ENCODE data around the gene SPATA46.
A peak's percentile ranks its signal among the peaks of the same experiment; 100 is the strongest.
"Not testable (repeated sequence)": the region's sequence is repeated elsewhere in the genome, so short reads cannot be mapped to it uniquely, and the experiment has no call there.

SPATA46 gene

GRCh38 chr1:162357681-162358266, 18.9 kb downstream of the SPATA46 start:
- DNase-seq (ENCODE audit: low read depth): peak; percentile 50

- DNase-seq (ENCODE audit: low read depth): no peak
Measured at GRCh38 chr1:162353702-162354101, 23.0 kb downstream of the SPATA46 start.

- no peak for DNase-seq (ENCODE audit: low read depth)
Measured at GRCh38 chr1:162353078-162353477, 23.6 kb downstream of the SPATA46 start.

DNA sequence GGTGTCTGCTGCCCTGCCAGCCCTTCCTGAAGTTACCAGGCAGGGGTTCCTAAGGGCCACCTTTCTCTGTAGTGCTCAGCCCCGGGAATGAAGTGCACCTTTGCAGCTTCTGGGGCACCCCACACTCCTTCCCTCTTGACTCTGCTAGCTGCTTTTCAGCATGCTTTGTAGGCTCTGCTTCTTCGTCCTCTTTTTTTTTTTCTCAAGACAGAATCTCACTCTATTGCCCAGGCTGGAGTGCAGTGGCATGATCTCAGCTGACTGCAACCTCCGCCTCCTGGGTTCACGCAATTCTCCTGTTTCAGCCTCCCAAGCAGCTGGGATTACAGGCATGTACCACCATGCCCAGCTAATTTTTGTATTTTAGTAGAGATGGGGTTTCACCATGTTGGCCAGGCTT, 24.8 kb downstream of the SPATA46 start:
- not testable (repeated sequence) for DNase-seq (ENCODE audit: low read depth)

- DNase-seq (ENCODE audit: low read depth): no peak
Measured at GRCh38 chr1:162351246-162351842, 25.3 kb downstream of the SPATA46 start.

DNA sequence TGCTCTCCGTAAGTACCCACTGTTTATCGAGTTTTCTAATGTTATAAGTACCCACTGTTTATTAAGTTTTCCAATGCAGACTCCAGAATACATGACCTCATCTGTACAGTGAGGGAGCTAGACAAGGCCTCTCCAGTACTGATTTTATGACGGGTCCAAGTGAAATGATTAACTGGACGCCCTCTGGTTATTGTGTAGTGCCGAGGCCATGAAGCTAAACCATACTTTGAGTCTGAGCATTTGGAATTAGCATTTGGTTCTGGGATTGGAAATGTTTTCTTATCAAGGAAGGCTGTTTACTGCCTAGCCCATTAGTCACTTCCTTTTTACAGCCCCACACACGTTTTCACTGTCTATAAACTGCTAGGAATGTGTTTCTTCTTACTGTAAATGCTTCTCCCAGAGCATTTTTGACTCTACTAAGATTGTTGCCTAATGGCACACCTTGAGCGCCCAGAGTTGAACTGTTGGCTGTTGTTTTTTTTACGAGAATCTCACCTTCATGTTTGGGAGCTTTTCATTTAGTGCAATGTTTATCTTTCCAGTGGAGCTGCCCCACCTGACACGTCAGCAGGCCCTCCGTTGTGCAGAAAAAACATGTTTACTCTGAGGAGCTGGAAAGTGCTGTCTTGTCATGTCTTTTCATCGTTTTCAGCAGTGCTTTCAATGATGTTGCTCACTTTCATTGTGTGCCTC, 26.9 kb downstream of the SPATA46 start:
- DNase-seq (ENCODE audit: low read depth): no peak

DNA sequence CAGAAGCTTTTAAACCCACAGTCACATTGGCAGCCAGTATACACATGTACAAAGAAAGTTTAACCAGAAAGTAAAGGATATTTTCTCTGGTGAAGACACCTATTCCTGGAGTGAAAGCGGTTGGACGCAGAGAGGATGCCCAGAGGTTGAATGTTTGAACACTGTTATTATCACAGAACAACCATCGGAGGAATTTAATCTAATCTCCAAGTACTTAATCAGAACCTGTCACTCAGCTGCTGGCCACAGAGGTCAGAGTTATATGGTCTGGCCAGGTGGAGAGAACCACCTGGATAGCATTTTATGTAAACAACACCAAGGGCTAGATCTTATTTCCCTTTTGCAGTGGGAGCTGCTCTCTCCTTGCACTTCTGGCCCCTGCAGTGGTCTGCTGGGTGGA, 29.4 kb downstream of the SPATA46 start:
- DNase-seq (ENCODE audit: low read depth): no peak

DNA sequence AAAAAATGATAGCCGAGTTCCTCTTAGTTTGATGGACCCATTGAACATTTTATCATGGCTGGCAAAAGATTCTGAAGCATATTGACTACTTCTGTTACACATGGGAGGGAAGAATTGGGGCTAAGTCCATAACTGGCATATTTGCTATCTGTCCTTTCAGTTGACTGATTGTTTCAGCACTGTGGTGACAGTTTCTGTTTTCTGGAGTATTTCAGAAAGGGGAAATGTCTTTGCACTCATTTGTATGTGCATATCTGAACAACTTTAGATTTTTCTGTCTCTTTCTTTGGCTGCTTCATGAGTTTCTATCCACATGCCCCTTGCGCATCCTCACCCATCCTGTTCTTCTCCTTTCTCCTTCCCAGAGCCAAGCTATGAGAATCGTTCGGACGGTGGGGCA, 33.2 kb downstream of the SPATA46 start:
- no peak for DNase-seq (ENCODE audit: low read depth)

GRCh38 chr1:162342452-162342983, 34.1 kb downstream of the SPATA46 start:
- no peak for DNase-seq (ENCODE audit: low read depth)

- no peak for DNase-seq (ENCODE audit: low read depth)
Measured at GRCh38 chr1:162336621-162337285, 39.9 kb downstream of the SPATA46 start.

DNA sequence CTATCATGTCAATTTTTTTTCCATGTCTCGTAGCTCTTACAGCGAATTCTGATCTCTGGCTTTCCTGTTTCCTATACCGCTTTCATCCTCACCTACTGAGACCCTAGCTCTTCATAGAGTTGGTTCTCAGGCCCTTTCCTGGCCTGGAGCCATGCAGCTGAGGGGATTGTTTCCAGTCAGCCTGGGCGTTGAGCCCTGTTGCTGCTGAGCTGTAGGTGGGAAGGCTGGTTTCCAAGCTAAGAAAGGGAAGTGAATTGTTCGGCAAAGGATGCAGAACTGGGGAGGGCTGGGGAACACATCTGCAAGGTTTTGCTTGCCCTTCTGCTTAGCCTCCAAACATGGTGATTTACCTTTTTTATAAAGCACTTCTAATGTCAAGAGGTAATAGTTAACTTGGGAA, 41.5 kb downstream of the SPATA46 start:
- no peak for DNase-seq (ENCODE audit: low read depth)

DNA sequence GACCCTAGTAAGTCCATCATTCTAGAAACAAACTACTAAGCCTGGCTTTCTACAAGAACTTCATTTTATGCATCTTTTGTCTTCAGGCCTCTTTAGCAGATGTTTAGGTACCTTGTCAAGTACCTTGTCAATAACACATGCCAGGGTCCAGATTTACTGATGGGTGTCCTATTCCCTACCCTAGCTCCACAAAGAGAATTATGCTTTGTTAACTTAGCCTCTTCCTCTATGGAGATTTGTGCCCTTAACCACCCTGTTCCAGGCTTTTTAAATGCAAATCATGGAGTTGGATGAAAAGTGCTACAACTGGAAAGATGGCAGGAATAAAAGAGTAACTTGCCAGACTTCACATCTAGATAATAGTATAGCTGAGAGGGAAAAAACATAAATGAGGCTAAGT, 42.7 kb downstream of the SPATA46 start:
- no peak for DNase-seq (ENCODE audit: low read depth)

- peak; percentile 27 for DNase-seq (ENCODE audit: low read depth)
Measured at GRCh38 chr1:162329826-162330225, 46.8 kb downstream of the SPATA46 start.

DNA sequence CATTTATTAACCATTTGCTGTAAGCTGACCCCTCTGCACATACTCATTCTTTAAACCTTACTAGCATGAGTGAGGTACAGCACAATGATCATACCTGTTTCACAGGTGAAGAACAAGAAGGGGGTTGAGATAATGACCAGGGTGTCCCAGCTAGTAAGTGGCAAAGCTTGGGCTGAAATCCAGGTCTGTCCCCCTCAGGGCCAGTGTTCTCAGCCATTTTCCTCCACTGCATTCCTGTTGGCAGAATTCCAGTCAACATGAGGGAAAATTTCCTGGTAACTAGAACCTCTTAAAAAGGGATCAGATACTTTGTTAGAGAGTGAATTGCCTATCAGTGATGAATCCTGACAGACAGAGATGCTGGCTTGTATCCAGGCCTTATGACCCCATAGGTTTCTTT, 48.1 kb downstream of the SPATA46 start:
- no peak for DNase-seq (ENCODE audit: low read depth)

DNA sequence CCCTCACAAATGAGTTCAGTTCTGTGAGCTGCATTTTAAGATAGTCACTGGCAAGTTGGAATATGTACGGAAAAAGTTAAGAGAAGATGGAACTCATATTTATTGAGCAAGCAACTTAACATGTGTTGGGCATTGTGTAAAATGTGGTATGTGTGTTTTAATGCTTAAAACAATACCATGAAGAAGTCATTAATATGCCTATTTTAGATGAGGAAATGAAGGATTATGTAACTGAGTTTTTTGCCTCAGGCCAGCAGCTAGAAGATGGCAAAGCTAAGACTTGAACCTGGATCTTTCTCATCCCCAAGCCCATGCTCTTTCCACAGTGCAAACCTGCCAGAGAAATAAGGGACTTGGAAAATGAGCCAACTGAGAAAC, 48.9 kb downstream of the SPATA46 start:
- no peak for DNase-seq (ENCODE audit: low read depth)

GRCh38 chr1:162327144-162327787, 49.4 kb downstream of the SPATA46 start:
- DNase-seq (ENCODE audit: low read depth): peak; percentile 35

DNA sequence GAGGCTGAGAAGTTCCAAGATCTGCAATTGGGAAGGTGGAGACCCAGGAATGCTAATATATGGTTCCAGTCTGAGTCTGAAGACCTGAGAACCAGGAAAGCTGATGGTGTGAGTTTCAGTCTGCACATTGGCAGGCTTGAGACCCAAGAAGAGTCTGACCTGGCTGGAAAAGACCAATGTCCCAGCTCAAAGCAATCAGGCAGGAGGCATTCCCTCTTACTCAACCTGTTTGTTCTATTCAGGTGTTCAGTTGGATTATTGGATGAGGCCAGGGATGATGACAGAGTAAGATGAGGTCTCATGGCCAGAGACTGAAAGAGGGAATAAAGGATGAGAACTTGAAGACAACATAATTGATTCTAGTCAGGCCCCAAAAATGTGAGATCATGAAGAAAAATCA, 50.1 kb downstream of the SPATA46 start:
- DNase-seq (ENCODE audit: low read depth): no peak

- DNase-seq (ENCODE audit: low read depth): no peak
Measured at GRCh38 chr1:162324396-162324795, 52.3 kb downstream of the SPATA46 start.

Data from fibroblast of gingiva (primary cell).